IPS-18c (cell line): ENCODE results near the gene TTC1.
"Not testable (repeated sequence)": the region's sequence is repeated elsewhere in the genome, so short reads cannot be mapped to it uniquely, and the experiment has no call there.

Experiments
- H3K4me3 ChIP-seq: 2 replicates; pipeline ENCODE4 v1.7.0; 2013; ENCODE audit warnings: low read depth, mild to moderate bottlenecking, low read length, moderate library complexity; ENCODE audit not compliant: insufficient read depth
- H3K9me3 ChIP-seq: one replicate; pipeline ENCODE4 v1.6.1; 2013; ENCODE audit warnings: mild to moderate bottlenecking, low read length, moderate library complexity; ENCODE audit not compliant: control insufficient read depth, insufficient read depth

Gene TTC1

DNA sequence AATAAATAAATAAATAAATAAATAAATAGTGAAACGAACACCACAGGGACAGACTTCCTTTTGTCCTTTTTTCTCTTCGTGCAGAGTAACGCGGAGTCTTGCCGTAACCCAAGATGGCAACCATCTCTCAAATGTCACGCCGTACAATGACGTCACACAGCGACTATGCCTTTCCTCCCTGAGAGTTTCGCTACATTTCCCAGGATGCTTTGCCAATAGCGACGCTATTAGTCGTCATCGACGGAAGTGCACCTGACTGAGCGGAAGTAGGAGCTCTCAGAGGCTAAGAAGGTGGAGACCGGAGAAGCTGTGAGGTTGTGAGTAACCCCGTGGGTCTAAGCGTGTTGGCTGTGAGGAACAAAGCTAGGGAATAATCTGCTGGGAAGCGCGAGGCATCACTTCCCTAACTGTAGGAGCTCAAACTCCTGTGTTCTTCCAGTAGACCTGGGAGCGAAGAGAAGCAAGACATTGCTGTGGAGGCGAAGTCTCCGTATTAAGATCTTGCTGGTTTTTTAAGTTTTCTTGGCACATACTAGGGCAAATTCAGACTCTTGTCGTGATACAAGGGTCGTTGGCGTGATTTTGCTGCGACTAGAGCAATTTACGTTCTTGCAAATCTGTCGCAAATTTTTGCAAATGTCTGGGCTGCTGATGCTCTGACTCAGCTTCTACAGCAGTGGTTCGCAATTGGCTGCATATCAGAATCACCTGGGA lies at the start of gene TTC1:
TSS of gene TTC1 (plus strand) at position 263 of the 714 bp plus-strand sequence. CDS start 1,390 bp downstream, outside the sequence.
- Histone ChIP-seq H3K4me3 (peak within 1 kb of the TSS; percentile 85), H3K9me3 (no peaks in the 10 kb centered on the region)

GRCh38 chr5:159961176-159962160 lies 47.5 kb upstream of the TTC1 start:
- Histone ChIP-seq H3K9me3 (no peaks in the 10 kb centered on the region), H3K4me3 (no peak overlapping the region)

GRCh38 chr5:159962214-159962613 lies 46.7 kb upstream of the TTC1 start:
- H3K9me3 ChIP-seq = no peaks in the 10 kb centered on the region
- H3K4me3 ChIP-seq = no peak overlapping the region

- H3K9me3 ChIP-seq = no peaks in the 10 kb centered on the region
- H3K4me3 ChIP-seq = no peak overlapping the region
Observed at GRCh38 chr5:159963935-159964334, 45.0 kb upstream of the TTC1 start.

- Histone ChIP-seq H3K4me3 (no peak overlapping the region), H3K9me3 (no peaks in the 10 kb centered on the region)
Observed at GRCh38 chr5:159965031-159965837, 43.7 kb upstream of the TTC1 start.

DNA sequence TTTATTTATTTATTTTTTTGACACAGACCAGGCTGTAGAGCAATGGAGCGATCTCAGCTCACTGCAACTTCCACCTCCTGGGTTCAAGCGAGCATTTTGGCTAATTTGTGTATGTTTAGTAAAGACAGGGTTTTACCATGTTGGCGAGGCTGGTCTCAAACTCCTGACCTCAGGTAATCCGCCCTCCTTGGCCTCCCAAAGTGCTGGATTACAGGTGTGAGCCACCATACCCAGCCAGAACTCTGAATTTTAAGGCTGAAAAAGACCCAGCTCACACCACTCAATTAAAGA lies 43.2 kb upstream of the TTC1 start:
- H3K9me3 ChIP-seq, H3K4me3 ChIP-seq: not testable (repeated sequence)

DNA sequence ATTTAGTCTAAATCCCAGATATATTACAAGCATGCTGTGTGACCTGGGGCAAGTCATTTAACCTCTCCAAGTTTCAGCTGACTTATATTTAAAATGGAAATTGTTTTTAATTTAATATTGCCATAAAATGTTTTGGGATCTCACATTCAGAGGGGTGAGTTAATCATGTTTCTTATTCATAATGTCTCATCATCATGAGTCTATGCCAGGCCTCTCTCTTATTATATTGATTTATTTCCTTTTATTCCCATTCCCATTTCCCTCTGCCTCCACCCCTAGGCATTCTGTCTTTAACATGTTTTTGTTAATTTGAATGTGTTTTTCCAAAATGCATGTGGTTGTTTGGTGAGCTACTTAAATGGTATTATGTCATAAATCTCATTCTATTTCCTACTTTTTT lies 39.0 kb upstream of the TTC1 start:
- Histone ChIP-seq H3K9me3 (no peaks in the 10 kb centered on the region), H3K4me3 (no peak overlapping the region)

DNA sequence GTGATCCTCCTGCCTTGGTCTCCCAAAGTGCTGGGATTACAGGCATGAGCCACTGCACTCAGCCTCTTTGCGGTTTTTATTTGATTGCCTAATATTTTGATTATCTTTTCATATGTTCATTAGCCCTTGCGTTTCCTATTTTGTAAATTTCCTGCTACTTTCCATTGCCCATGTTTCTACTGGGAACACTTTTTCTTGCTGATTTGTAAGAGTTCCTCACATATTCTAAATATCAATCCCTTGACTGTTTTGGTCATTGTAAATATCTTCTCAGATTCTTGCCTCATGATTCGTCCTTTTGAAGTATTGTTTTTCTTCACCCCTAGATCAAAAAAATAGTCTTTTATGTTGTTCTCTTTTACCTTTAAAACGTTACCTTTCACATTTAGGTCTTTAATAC lies 37.9 kb upstream of the TTC1 start:
- H3K9me3 ChIP-seq = no peaks in the 10 kb centered on the region
- H3K4me3 ChIP-seq = no peak overlapping the region

DNA sequence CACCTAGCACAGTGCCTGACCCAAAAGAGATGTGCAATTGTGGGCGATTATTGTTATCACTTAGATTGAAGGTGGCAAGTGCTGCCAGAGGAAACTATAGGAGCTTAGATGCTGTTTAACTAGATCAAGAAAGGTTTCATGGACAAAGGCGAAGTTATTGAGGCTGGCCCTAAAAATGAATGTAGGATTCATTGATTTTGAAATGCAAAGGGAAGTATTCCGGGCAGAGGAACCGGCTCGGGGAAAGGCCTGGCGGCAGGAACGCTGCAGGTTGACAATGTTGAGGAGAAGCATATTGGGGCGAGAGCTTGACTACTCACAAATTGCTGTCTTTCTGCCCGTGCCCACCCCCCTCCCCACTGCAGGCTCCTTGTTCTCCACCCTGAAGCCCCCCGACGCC lies 37.4 kb upstream of the TTC1 start:
- Histone ChIP-seq H3K9me3 (no peaks in the 10 kb centered on the region), H3K4me3 (peak overlapping the region; percentile 43)

DNA sequence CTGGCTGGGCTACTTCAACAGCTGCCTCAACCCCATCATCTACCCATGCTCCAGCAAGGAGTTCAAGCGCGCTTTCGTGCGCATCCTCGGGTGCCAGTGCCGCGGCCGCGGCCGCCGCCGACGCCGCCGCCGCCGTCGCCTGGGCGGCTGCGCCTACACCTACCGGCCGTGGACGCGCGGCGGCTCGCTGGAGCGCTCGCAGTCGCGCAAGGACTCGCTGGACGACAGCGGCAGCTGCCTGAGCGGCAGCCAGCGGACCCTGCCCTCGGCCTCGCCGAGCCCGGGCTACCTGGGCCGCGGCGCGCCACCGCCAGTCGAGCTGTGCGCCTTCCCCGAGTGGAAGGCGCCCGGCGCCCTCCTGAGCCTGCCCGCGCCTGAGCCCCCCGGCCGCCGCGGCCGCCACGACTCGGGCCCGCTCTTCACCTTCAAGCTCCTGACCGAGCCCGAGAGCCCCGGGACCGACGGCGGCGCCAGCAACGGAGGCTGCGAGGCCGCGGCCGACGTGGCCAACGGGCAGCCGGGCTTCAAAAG lies 36.9 kb upstream of the TTC1 start:
- no peaks in the 10 kb centered on the region for H3K9me3 ChIP-seq
- peak overlapping the region; percentile 43 for H3K4me3 ChIP-seq

DNA sequence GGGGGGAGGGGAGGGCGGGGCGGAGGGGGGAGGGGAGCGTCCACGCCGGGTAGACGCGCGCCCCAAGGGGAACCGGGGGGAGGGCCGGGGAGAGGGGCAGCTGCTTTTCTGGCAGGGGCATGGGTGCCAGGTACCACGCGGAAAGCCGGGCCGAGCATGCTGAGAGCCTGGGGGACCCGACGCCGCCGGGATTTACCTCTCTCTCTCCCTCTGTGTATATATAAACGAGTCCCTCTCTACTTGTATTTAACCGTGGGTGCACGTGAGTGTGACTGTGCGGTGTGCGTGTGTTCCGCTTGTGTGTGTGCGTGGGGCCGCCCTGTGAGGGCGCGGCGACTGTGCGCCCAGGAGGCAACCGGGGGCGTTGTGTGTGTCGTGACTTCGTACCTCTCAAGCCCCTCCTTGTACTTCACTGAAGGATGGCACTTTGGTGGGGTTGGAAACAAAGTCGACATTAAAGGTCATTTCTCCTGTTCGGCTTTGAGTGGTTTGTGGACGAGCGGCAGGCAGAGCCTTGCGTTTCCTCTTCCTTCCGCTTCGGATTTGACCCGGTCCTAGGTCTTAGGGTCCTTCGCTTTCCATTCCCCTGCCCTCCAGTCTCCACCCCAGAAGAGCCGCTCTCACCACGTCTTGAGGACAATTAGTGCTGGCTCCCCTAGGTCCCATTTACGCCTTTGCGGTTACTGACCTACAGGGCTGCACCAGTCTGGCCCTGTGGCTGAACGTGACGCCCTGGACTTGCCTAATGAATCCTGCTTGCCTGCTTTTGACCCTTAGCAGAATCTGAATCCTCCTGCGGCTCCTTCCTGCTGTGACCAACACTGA lies 36.2 kb upstream of the TTC1 start:
- H3K4me3 ChIP-seq = no peak overlapping the region
- H3K9me3 ChIP-seq = no peaks in the 10 kb centered on the region

DNA sequence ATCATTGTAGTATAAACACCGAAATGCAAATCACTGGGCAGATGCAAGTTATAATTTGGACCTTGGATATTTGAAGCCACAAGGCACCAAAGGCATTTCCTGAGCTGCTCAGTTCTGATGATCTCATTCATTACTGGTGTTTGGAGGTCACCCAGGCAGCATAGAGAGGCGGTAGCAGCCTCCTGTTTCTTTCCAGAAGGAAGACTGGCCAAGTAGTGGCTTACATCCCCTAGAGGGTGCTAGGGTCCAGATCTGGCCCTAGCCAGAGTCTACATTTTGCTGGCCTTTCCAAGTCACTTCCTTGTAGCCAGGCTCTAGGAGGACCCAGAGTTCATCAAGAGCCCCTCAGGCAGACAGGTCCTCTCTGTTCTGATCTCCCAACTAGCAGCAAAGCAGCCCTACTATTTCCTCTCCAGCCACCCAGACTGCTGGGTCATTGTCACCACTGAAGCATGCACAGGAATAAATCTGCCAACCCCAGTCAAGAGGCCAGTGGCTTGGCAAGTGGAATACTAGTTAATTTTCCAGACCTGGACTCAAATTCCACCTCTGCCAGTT lies 33.4 kb upstream of the TTC1 start:
- no peaks in the 10 kb centered on the region for H3K9me3 ChIP-seq
- no peak overlapping the region for H3K4me3 ChIP-seq

DNA sequence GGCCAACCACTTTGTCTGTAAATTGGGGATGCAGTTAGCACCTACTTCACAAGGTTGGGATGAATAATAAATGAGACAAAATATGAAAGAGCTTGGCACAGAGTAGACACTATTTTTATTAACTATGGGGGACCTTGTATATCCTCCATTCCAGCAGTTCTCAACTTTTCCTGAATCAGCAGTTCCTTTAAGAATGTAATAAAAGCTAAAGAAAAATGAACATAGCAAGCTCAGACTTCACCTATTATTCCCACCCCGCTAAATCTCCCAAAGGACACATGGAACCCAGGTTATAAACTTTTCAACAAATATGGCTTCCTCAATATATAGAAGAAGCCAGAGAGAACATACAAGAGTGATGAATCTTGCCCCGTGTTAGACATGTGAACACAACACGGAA lies 32.0 kb upstream of the TTC1 start:
- no peaks in the 10 kb centered on the region for H3K9me3 ChIP-seq

GRCh38 chr5:159978358-159978757 lies 30.6 kb upstream of the TTC1 start:
- H3K4me3 ChIP-seq = no peak overlapping the region
- H3K9me3 ChIP-seq = no peaks in the 10 kb centered on the region

More for the DNA sequence above, 32.0 kb upstream of the TTC1 start:
- no peak overlapping the region for H3K4me3 ChIP-seq

DNA sequence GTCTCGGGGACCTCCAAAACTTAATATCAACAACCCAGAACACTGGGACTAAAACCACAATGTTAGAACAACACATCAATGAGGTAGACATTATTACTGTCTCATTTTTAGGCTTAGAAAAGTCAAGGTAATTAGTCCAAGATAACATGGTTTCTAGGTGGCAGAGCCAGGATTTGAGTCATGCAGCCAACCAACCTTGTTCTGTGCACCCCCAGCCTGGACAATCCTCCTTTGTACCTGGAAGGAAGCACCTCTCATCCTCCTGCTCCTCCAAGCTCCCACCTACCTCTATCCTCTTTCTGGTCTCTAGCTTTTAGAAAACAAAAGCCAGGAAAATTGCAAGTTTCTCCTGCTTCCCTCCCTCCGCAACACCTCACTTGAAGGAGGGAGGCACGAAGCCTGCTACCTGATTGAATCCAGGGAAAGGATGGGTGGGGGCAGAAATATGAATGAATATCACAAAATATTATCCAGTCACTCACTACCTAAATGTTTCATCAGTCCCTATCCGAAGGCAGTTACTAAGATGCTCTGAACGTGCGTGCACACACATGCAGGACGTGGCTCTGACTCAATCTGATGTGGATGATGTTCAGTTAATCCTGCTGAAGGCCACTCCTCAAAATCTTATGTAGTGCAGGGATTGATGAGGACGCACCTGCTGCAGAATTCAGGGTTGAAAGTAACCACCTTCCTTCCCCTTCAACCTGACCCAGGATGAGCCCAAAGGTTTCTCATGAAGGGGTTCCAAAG lies 26.3 kb upstream of the TTC1 start:
- H3K9me3 ChIP-seq = no peaks in the 10 kb centered on the region
- H3K4me3 ChIP-seq = no peak overlapping the region
